ENCODE measurements around the gene TUT7.
"Not testable (repeated sequence)": the region's sequence is repeated elsewhere in the genome, so short reads cannot be mapped to it uniquely, and the experiment has no call there.

The TUT7 gene, protein sequence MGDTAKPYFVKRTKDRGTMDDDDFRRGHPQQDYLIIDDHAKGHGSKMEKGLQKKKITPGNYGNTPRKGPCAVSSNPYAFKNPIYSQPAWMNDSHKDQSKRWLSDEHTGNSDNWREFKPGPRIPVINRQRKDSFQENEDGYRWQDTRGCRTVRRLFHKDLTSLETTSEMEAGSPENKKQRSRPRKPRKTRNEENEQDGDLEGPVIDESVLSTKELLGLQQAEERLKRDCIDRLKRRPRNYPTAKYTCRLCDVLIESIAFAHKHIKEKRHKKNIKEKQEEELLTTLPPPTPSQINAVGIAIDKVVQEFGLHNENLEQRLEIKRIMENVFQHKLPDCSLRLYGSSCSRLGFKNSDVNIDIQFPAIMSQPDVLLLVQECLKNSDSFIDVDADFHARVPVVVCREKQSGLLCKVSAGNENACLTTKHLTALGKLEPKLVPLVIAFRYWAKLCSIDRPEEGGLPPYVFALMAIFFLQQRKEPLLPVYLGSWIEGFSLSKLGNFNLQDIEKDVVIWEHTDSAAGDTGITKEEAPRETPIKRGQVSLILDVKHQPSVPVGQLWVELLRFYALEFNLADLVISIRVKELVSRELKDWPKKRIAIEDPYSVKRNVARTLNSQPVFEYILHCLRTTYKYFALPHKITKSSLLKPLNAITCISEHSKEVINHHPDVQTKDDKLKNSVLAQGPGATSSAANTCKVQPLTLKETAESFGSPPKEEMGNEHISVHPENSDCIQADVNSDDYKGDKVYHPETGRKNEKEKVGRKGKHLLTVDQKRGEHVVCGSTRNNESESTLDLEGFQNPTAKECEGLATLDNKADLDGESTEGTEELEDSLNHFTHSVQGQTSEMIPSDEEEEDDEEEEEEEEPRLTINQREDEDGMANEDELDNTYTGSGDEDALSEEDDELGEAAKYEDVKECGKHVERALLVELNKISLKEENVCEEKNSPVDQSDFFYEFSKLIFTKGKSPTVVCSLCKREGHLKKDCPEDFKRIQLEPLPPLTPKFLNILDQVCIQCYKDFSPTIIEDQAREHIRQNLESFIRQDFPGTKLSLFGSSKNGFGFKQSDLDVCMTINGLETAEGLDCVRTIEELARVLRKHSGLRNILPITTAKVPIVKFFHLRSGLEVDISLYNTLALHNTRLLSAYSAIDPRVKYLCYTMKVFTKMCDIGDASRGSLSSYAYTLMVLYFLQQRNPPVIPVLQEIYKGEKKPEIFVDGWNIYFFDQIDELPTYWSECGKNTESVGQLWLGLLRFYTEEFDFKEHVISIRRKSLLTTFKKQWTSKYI (N-terminal part only)

DNA sequence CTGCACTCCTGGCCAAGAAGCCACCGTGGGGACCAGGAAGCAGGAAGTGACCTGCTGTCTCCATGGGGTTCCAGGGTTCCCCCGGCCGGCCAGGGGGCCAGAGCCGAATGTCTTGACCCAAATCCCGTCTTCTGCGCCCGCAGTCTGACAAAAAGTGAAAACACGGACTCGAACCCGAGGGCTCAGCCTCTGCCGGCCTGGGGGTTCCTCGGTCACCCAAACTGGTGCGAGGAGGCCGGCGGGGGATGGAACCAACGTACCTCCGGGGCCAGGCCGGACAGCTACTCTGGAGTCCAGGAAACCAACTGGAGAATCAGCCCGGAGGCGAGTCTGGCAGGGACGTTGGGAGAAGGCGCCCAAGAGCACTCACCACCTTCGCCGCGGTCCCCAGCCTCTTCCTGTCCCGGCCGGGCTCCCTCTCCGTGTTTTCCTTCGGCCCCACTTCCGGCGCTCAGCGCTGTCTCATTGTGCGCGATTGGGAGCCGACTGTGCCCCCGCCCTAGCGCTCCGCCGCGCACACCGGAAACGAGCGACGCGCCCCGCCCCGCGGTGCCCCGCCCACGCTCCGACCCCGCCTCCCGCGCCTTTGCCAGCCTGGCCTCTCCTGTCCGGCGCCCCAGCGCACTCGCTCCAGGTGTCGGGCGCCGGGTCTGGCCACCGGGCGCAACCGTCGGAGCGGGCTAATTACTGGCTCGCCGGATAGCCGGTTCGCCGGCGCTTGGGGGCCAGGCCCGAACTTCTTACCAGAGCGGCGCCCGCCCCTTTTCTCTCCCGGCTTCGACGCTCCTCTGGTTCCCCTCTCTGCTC, at the start of gene TUT7:
Gene TUT7 (minus strand): TSS at position 400 of the 807 bp plus-strand sequence. CDS start 1,211 bp downstream, outside the sequence.
- peak; percentile 98 for DNase-seq (ENCODE audit: low read depth)
- H3K4me3 ChIP-seq (ENCODE audit: low read length), result peak within 1 kb of the TSS; percentile 95
- TF ChIP-seq, protein P1, sequence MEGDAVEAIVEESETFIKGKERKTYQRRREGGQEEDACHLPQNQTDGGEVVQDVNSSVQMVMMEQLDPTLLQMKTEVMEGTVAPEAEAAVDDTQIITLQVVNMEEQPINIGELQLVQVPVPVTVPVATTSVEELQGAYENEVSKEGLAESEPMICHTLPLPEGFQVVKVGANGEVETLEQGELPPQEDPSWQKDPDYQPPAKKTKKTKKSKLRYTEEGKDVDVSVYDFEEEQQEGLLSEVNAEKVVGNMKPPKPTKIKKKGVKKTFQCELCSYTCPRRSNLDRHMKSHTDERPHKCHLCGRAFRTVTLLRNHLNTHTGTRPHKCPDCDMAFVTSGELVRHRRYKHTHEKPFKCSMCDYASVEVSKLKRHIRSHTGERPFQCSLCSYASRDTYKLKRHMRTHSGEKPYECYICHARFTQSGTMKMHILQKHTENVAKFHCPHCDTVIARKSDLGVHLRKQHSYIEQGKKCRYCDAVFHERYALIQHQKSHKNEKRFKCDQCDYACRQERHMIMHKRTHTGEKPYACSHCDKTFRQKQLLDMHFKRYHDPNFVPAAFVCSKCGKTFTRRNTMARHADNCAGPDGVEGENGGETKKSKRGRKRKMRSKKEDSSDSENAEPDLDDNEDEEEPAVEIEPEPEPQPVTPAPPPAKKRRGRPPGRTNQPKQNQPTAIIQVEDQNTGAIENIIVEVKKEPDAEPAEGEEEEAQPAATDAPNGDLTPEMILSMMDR (IDR thresholded peaks at IDR 0.05; ENCODE audit: insufficient read depth, low read depth, low read length, missing control alignments), result no peak

DNA sequence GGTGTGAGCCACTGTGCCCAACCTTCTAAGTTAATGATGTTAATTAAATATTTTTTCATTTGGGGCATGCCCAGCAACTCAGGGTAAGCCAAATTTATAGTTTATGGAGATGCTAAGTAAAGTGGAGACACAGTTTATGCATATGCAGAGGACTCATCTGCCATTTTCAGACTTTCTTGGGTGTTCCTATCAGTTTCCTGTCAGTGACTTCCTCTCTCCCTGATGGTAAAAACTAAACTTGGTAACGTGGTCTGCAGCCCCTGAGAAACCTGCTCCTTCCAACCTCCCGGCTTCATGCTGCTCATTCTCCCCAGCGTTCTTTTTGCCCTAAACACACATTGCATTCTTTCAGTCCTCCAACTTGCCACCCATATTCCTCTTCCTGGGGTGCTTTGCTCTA, 48.4 kb upstream of the TUT7 start:
- no peak for DNase-seq (ENCODE audit: low read depth)
- no peak overlapping the region for H3K4me3 ChIP-seq (ENCODE audit: low read length)
- TF ChIP-seq, protein P1 (IDR thresholded peaks at IDR 0.05; ENCODE audit: insufficient read depth, low read depth, low read length, missing control alignments), result no peak

DNA sequence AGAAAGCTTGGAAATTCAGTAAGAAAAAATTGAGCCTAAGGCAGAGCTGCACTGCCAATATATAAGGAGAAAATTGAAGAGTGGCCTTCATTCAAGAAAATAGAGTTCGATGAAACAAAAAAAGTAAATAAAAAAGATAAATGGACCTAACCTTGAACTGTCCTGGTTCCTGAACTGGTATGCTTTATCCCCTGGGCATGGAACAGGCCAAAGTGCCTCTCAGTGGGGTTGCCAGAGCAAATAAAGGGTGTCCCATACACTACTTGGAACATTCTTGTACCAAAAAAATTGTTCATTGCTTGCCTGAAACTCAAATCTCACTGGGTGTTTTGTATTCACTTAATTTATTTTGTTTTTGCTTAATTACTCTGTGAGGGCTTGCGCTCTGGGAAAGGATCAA, 42.2 kb upstream of the TUT7 start:
- H3K4me3 ChIP-seq (ENCODE audit: low read length), result no peak overlapping the region
- TF ChIP-seq, protein P1 (IDR thresholded peaks at IDR 0.05; ENCODE audit: insufficient read depth, low read depth, low read length, missing control alignments), result no peak
- DNase-seq (ENCODE audit: low read depth), result no peak

DNA sequence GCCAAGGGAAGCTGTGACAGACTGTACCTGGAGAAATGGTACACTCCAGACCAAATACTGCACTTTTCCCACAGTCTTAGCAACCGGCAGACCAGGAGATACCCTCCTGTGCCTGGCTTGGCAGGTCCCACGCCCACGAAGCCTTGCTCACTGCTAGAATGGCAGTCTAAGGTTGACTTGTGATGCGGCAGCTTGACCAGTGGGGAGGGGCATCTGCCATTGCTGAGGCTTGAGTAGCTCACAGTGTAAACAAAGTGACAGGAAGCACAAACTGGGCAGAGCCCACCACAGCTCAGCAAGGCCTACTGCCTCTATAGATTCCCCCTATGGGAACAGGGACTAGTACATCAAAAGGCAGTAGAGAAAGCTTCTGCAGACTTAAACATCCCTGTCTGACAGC, 36.0 kb upstream of the TUT7 start:
- not testable (repeated sequence) for DNase-seq (ENCODE audit: low read depth); H3K4me3 ChIP-seq (ENCODE audit: low read length)

DNA sequence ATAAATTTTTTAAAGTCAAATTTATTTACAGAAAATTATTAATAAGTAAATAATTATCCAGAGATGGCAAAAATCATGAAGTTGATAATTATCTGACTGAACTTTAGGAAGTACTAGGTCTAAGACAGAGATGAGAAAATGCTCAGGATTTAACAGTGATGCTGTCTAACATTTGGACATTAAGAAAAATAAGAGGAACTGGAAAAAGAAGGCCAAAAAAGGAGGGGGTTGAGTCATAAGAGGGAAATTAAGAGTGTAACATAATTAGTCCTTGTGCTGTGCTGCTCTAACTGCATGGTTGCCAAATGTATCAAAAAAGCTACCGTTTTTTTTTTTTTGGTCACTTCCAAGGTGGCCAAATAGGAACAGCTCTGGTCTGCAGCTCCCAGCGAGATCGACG, 35.4 kb upstream of the TUT7 start:
- TF ChIP-seq, protein P1 (IDR thresholded peaks at IDR 0.05; ENCODE audit: insufficient read depth, low read depth, low read length, missing control alignments), result no peak
- DNase-seq (ENCODE audit: low read depth), result no peak
- no peak overlapping the region for H3K4me3 ChIP-seq (ENCODE audit: low read length)

DNA sequence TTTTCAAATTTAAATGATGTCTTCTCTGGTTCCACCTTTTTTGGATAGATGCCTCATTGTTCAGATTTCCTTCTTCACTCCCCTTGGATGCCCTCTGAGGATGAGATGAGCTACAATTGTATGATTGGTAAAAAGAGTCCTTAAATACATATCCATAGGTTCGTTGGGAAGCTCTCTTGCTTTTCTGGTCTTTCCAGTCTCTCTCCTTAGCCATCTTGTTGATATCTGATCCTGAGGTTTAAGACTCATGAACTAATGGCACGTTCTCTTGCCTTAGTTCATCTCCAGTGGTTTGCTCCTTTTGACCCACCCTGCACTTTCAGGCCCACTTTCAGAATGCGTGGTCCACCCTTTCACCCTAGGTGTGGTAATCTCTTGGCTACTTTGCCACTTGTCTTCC, 33.2 kb upstream of the TUT7 start:
- peak; percentile 53 for DNase-seq (ENCODE audit: low read depth)
- TF ChIP-seq, protein P1 (IDR thresholded peaks at IDR 0.05; ENCODE audit: insufficient read depth, low read depth, low read length, missing control alignments), result no peak
- H3K4me3 ChIP-seq (ENCODE audit: low read length), result no peak overlapping the region

DNA sequence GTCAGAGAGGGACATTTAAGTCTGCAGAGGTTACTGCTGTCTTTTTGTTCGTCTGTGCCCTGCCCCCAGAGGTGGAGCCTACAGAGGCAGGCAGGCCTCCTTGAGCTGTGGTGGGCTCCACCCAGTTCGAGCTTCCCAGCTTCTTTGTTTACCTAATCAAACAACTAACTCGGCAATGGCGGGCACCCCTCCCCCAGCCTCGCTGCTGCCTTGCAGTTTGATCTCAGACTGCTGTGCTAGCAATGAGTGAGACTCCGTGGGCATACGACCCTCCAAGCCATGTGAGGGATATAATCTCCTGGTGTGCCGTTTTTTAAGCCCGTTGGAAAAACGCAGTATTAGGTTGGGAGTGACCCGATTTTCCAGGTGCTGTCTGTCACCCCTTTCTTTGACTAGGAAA, 28.8 kb upstream of the TUT7 start:
- H3K4me3 ChIP-seq (ENCODE audit: low read length); DNase-seq (ENCODE audit: low read depth): not testable (repeated sequence)
